D721Med (cell line): ENCODE measurements around the gene CTRL.

Experiments used
- DNase-seq: peaks from one replicate; pipeline ENCODE4 v3.0.0; 2011; ENCODE audit warnings: low spot score; ENCODE audit not compliant: insufficient read length
- FAIRE-seq: peaks from 2 replicates; lab custom pipeline; 2011; peaks lifted over from hg19 to GRCh38; lab: Jason Lieb, UNC
- CTCF ChIP-seq: IDR thresholded peaks from 2 replicates; pipeline ENCODE4 v1.5.1; 2012; ENCODE audit warnings: mild to moderate bottlenecking, control low read depth; ENCODE audit not compliant: insufficient read depth; ENCODE audit errors: missing control alignments

Gene CTRL

GRCh38 chr16:67943619-67944504, 12.2 kb upstream of the CTRL start, which contains the start of gene LCAT:
Gene LCAT (minus strand): TSS chr16:67944120. CDS start chr16:67944101, 19 bp downstream.
- FAIRE-seq (no peak), DNase-seq (no peak)
- no peak for TF ChIP-seq CTCF

GRCh38 chr16:67943256-67943618, 11.6 kb upstream of the CTRL start:
- TF ChIP-seq CTCF = no peak
- DNase-seq (no peak), FAIRE-seq (no peak)

- DNase-seq (no peak), FAIRE-seq (no peak)
- TF ChIP-seq CTCF = no peak
Observed at GRCh38 chr16:67942510-67943255, 11.0 kb upstream of the CTRL start.

GRCh38 chr16:67942200-67942509, 10.5 kb upstream of the CTRL start:
- FAIRE-seq (no peak), DNase-seq (no peak)
- TF ChIP-seq CTCF = peak; percentile 58

- TF ChIP-seq CTCF = no peak
- FAIRE-seq = no peak
- no peak for DNase-seq
Observed at GRCh38 chr16:67941469-67942199, 10.0 kb upstream of the CTRL start.

- no peak for FAIRE-seq
- no peak for TF ChIP-seq CTCF
- no peak for DNase-seq
Observed at GRCh38 chr16:67940446-67941089, 8.9 kb upstream of the CTRL start.
